Measurements from ENCODE around the gene ATP5MK.

The ATP5MK gene, protein sequence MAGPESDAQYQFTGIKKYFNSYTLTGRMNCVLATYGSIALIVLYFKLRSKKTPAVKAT

DNA sequence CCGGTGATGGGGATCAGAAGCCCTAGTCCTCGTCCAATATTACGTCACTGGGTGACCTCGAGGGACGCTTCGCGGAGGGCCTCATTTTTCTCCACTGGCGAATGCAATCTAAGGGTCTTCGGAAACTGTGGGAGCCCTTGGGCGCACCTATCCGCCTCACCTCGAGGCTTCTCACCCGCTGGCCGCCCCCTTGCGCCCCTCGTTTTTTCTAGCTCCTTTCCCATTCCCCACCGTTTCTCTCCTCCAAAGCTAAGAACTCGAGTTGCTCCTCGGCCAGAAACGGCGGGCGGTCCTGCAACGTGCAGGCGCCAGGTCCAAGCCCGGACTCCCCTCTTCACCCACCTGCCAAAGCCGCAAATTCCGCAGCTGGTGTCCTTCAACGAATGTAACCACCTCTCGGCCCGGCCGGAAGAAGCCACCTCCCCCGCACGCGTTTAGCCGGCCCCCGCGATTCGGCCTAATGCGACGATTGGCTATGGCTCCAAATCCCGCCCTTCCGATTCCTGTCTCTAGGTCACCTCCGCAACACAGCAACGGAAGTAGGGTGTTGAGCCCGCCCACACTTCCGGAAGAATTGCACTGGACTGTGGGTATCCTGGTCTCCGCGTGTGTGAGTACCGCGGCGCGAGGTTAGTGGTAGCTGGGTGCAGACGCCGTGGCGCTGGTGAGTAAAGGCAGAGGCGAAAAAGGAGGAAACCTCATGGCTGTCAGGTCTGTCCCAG, at the start of gene ATP5MK, which contains the start of gene PDCD11:
ATP5MK (minus strand) TSS at position 409 of the 722 bp plus-strand sequence. CDS start 4,018 bp downstream, outside the sequence.
PDCD11 (plus strand) TSS at position 560 of the 722 bp plus-strand sequence. CDS start 1,801 bp downstream, outside the sequence.
- H3K4me3 ChIP-seq, result peak within 1 kb of the TSS; percentile 79 to 99 (median 90)
- peak within 1 kb of the TSS; percentile 70 to 92 (median 87) for H3K27ac ChIP-seq
- peaks cover 38 to 62% (median 47%) of the 10 kb centered on the region in 10 experiments for H3K4me1 ChIP-seq
- H3K27me3 ChIP-seq, result no peaks in the 10 kb centered on the region
- H3K4me2 ChIP-seq, result peak within 1 kb of the TSS; percentile 90 to 98 (median 95)
- peaks cover 55 to 79% (median 62%) of the 10 kb centered on the region in 11 experiments for H3K36me3 ChIP-seq
- H3K9me3 ChIP-seq (replicated peaks in 1 of 11), result no peaks in the 10 kb centered on the region
- no peak for TF ChIP-seq Cebpa-rat (IDR thresholded peaks at IDR 0.05)
- H4K20me1 ChIP-seq, result peaks cover 5 to 48% (median 34%) of the 10 kb centered on the region in 11 experiments; a peak in 17 of 22 replicates
- peak within 1 kb of the TSS; percentile 83 to 93 (median 89) for H3K9ac ChIP-seq

DNA sequence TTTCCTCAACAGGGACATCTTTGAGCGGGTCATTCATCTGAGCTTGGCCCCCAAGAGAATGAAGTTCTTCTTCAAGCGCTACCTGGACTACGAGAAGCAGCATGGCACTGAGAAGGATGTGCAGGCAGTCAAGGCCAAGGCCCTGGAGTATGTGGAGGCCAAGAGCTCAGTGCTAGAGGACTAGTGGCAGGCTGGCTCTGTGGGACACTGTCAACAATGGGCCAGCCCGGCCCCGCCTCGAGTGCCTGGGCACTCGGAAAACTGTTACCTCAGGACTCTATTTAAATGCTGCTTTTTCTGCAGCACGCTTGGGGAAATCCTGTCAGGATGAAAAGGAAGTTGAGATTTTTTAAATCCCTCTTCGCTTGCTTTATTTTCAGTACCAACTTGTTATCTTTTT, 49.1 kb upstream of the ATP5MK start:
- no peaks in the 10 kb centered on the region for H3K9me3 ChIP-seq (replicated peaks in 1 of 11)
- H3K27ac ChIP-seq, result peak overlapping the region in 2 of 11 experiments; percentile 4 to 22; a peak in 2 of 22 replicates
- H3K4me1 ChIP-seq, result peaks cover 30 to 99% (median 40%) of the 10 kb centered on the region in 10 experiments
- H3K4me3 ChIP-seq, result no peak overlapping the region
- peaks cover 3 to 100% (median 75%) of the 10 kb centered on the region in 11 experiments; a peak in 21 of 22 replicates for H4K20me1 ChIP-seq
- peaks cover 92 to 100% (median 97%) of the 10 kb centered on the region in 11 experiments for H3K36me3 ChIP-seq
- H3K9ac ChIP-seq, result peak overlapping the region in 2 of 11 experiments; percentile 11 to 61; a peak in 1 of 22 replicates
- peak overlapping the region in 2 of 11 experiments; percentile 93 to 97; a peak in 5 of 22 replicates for H3K4me2 ChIP-seq
- no peak for TF ChIP-seq Cebpa-rat (IDR thresholded peaks at IDR 0.05)
- no peaks in the 10 kb centered on the region for H3K27me3 ChIP-seq

DNA sequence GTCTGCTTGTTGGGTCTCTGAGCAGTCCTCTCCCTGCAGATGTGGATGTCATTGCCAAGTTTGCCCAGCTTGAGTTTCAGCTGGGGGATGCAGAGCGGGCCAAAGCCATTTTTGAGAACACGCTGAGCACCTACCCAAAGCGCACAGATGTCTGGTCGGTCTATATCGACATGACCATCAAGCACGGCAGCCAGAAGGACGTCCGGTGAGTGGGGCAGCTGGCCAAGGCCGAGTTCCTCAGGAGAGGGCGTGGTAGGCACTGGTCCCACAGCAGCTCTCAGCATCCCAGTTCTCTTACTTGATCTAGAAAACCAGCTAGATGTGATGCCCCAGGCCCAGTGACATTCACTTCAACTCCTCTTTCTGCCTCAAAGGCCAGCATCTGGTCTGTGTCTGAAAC, 48.2 kb upstream of the ATP5MK start:
- Histone ChIP-seq H3K36me3 (peaks cover 93 to 100% (median 100%) of the 10 kb centered on the region in 11 experiments), H3K4me1 (peaks cover 21 to 94% (median 31%) of the 10 kb centered on the region in 10 experiments), H3K4me2 (no peak overlapping the region), H3K9ac (no peak overlapping the region), H4K20me1 (peaks cover 3 to 100% (median 67%) of the 10 kb centered on the region in 11 experiments; a peak in 21 of 22 replicates), H3K27me3 (no peaks in the 10 kb centered on the region), H3K27ac (no peak overlapping the region), H3K4me3 (no peak overlapping the region), H3K9me3 (replicated peaks in 1 of 11) (no peaks in the 10 kb centered on the region)
- no peak for TF ChIP-seq Cebpa-rat (IDR thresholded peaks at IDR 0.05)

DNA sequence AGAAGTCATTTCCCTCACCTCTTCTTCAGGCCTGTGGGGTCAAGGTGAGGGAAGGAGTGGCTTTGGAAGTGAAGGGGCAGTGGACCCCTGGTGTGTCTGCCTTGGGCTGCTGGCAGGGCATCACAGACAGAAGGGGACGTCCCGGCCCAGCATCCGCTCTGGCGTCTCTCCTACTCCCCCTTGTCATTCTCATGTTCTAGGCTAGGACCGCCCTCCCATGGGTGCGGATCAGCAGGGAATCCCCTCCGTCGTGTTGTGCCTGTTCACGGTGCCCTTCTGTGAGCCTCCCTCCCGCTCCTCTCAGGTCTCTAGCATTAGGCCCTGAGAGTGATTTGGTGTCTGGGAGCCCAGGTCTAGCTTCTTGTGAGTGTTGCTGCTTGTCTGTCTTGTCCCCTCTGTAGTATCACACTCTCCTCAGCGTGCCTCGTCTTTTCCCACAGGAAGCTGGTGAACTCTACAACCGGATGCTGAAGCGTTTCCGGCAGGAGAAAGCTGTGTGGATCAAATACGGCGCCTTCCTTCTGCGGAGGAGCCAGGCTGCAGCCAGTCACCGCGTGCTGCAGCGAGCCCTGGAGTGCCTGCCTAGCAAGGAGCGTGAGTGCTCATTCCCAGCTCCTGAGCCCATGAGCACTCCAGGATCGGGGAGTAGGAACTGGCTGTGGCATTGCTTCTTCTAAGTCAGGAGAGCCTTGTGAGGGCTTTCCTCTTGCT, 47.4 kb upstream of the ATP5MK start:
- TF ChIP-seq Cebpa-rat (IDR thresholded peaks at IDR 0.05), result no peak
- peaks cover 97 to 100% (median 100%) of the 10 kb centered on the region in 11 experiments for H3K36me3 ChIP-seq
- H4K20me1 ChIP-seq, result peaks cover 0 to 97% (median 60%) of the 10 kb centered on the region in 11 experiments; a peak in 21 of 22 replicates
- H3K9ac ChIP-seq, result peak overlapping the region in 2 of 11 experiments; percentile 15 to 41; a peak in 2 of 22 replicates
- no peaks in the 10 kb centered on the region for H3K27me3 ChIP-seq
- no peaks in the 10 kb centered on the region for H3K9me3 ChIP-seq (replicated peaks in 1 of 11)
- peaks cover 12 to 85% (median 22%) of the 10 kb centered on the region in 10 experiments for H3K4me1 ChIP-seq
- peak overlapping the region in 2 of 11 experiments; percentile 23 to 47; a peak in 2 of 22 replicates for H3K4me2 ChIP-seq
- H3K4me3 ChIP-seq, result no peak overlapping the region
- H3K27ac ChIP-seq, result peak overlapping the region in 2 of 11 experiments; percentile 16 to 22; a peak in 2 of 22 replicates

DNA sequence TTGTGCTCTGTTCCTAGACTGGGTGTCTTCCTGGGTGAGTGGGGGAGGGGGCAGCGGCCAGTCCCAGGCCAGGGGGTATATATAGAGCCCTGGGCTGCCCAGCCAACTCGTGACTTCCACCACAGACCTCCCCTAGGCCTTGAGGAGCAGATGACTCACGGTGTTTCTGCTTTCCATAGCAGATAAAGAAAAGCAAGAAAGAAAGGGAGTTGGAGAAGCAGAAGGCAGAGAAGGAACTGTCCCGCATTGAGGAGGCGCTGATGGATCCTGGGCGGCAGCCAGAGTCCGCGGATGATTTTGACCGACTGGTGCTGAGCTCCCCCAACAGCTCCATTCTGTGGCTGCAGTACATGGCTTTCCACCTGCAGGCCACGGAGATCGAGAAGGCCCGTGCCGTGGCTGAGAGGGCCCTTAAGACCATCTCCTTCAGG, 45.8 kb upstream of the ATP5MK start:
- no peak for TF ChIP-seq Cebpa-rat (IDR thresholded peaks at IDR 0.05)

DNA sequence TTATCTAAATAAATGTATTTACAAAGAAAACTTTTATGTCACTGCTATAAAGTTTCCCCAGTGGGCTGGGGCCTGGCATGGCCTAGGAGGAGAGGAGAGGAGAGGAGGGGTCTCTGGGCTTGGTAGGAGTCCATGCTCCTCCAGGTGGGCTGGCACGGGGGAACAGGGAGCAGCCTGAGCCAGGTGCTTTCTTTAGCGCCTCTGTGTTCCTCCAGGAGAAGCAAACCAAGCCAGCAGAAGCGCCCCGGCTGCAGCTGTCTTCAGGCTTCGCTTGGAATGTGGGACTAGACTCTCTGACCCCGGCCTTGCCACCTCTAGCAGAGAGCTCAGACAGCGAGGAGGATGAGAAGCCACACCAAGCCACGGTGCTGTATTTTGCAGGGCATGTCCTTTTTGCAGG, 45.3 kb upstream of the ATP5MK start:
- Histone ChIP-seq H3K4me3 (no peak overlapping the region), H3K36me3 (peaks cover 99 to 100% (median 100%) of the 10 kb centered on the region in 11 experiments)

More for the DNA sequence above, 45.8 kb upstream of the ATP5MK start:
- peaks cover 0 to 91% (median 57%) of the 10 kb centered on the region in 11 experiments; a peak in 21 of 22 replicates for H4K20me1 ChIP-seq
- peak overlapping the region in 3 of 11 experiments; percentile 25 to 60 (median 47); a peak in 6 of 22 replicates for H3K4me2 ChIP-seq
- peaks cover 99 to 100% (median 100%) of the 10 kb centered on the region in 11 experiments for H3K36me3 ChIP-seq
- no peaks in the 10 kb centered on the region for H3K9me3 ChIP-seq (replicated peaks in 1 of 11)
- peak overlapping the region in 3 of 11 experiments; percentile 11 to 32 (median 30); a peak in 4 of 22 replicates for H3K27ac ChIP-seq
- no peak overlapping the region for H3K4me3 ChIP-seq
- H3K27me3 ChIP-seq, result no peaks in the 10 kb centered on the region
- H3K9ac ChIP-seq, result peak overlapping the region in 3 of 11 experiments; percentile 30 to 51 (median 41); a peak in 4 of 22 replicates
- peaks cover 0 to 69% (median 7%) of the 10 kb centered on the region in 10 experiments; a peak in 13 of 20 replicates for H3K4me1 ChIP-seq

DNA sequence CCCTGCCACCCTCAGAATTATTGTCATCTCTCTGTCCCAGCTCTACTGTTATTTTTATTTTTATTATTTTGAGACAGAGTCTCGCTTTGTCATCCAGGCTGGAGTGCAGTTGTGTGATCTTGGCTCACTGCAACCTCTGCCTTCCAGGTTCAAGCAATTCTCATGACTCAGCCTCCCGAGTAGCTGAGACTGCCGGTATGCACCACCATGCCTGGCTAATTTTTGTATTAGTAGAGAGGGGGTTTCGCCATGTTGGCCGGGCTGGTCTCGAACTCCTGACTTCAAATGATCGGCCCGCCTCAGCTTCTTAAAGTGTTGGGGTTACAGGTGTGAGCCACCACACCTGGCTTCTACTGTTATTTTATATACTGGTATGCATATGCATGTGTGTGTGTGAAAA, 44.9 kb upstream of the ATP5MK start:
- Histone ChIP-seq H3K4me2 (peak overlapping the region in 2 of 11 experiments; percentile 47 to 60; a peak in 4 of 22 replicates), H3K27me3 (no peaks in the 10 kb centered on the region), H3K36me3 (peaks cover 99 to 100% (median 100%) of the 10 kb centered on the region in 11 experiments), H3K27ac (peak overlapping the region in 3 of 11 experiments; percentile 2 to 32 (median 30); a peak in 3 of 22 replicates), H3K9ac (peak overlapping the region in 1 of 11 experiments; percentile 51; a peak in 1 of 22 replicates), H3K4me1 (peaks cover under 1 to 61% (median 8%) of the 10 kb centered on the region in 10 experiments; a peak in 17 of 20 replicates), H4K20me1 (peaks cover 0 to 91% (median 57%) of the 10 kb centered on the region in 11 experiments; a peak in 19 of 22 replicates), H3K4me3 (no peak overlapping the region), H3K9me3 (replicated peaks in 1 of 11) (no peaks in the 10 kb centered on the region)
- no peak for TF ChIP-seq Cebpa-rat (IDR thresholded peaks at IDR 0.05)

More for the DNA sequence above, 45.3 kb upstream of the ATP5MK start:
- peaks cover 0 to 91% (median 57%) of the 10 kb centered on the region in 11 experiments; a peak in 20 of 22 replicates for H4K20me1 ChIP-seq
- peak overlapping the region in 3 of 11 experiments; percentile 25 to 60 (median 47); a peak in 6 of 22 replicates for H3K4me2 ChIP-seq
- H3K9me3 ChIP-seq (replicated peaks in 1 of 11), result no peaks in the 10 kb centered on the region
- no peaks in the 10 kb centered on the region for H3K27me3 ChIP-seq
- peaks cover 0 to 65% (median 7%) of the 10 kb centered on the region in 10 experiments; a peak in 12 of 20 replicates for H3K4me1 ChIP-seq
- no peak for TF ChIP-seq Cebpa-rat (IDR thresholded peaks at IDR 0.05)
- H3K9ac ChIP-seq, result peak overlapping the region in 2 of 11 experiments; percentile 30 to 51; a peak in 2 of 22 replicates
- H3K27ac ChIP-seq, result peak overlapping the region in 3 of 11 experiments; percentile 2 to 32 (median 30); a peak in 4 of 22 replicates

DNA sequence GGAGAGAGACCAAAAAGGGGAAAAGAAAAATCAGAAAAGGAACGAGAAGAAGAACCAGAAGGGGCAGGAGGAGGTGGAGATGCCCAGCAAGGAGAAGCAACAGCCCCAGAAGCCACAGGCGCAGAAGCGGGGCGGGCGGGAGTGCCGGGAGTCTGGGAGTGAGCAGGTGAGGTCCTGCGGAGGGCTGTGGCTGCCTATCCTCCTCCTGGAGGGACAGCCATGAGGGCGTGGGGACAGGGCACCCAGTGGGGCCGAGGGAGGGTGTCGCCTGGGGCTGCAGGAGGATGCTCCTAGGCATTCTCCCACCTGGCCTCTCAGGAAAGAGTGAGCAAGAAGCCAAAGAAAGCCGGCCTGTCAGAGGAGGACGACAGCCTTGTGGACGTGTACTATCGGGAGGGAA, 44.1 kb upstream of the ATP5MK start:
- Histone ChIP-seq H3K27me3 (no peaks in the 10 kb centered on the region), H3K9ac (peak overlapping the region in 1 of 11 experiments; percentile 37; a peak in 1 of 22 replicates), H3K4me1 (peaks cover 9 to 53% (median 15%) of the 10 kb centered on the region in 10 experiments; a peak in 18 of 20 replicates), H3K27ac (no peak overlapping the region), H3K36me3 (peaks cover 98 to 100% (median 100%) of the 10 kb centered on the region in 11 experiments), H3K4me3 (no peak overlapping the region), H3K4me2 (no peak overlapping the region), H4K20me1 (peaks cover 0 to 85% (median 49%) of the 10 kb centered on the region in 11 experiments; a peak in 18 of 22 replicates), H3K9me3 (replicated peaks in 1 of 11) (no peaks in the 10 kb centered on the region)
- no peak for TF ChIP-seq Cebpa-rat (IDR thresholded peaks at IDR 0.05)
